Naive thymus-derived CD4-positive, alpha-beta T cell (primary cell): ENCODE results near the gene DPP6. TPM values are rescaled to one million over a fixed set of nuclear protein-coding genes. Genes with fewer than 3 reads are reported as not detected.
"Not testable (repeated sequence)": the region's sequence is repeated elsewhere in the genome, so short reads cannot be mapped to it uniquely, and the experiment has no call there.

ENCODE experiments used
- ATAC-seq: fragments of 150-1000 bp; cut with Tn5 transposase; 2 replicates; pipeline ENCODE4 v1.10.0; 2021; ENCODE audit warnings: mild to moderate bottlenecking, moderate library complexity
- CTCF ChIA-PET: fragments of 350-600 bp; sonication (Branson Sonifier 250); formaldehyde crosslinking; loops from one replicate; lab custom pipeline; 2021; ENCODE audit warnings: antibody characterized with exemption; lab: Charles Lee
- POLR2A ChIA-PET: fragments of 350-600 bp; sonication (Branson Sonifier 250); formaldehyde crosslinking; loops from one replicate; lab custom pipeline; 2021; ENCODE audit warnings: antibody characterized with exemption, inconsistent platforms; lab: Charles Lee
- DNase-seq, 9 donors: peaks; one replicate each; pipeline versions ENCODE4 v3.0.0 to v3.0.0-alpha.2; 2020 to 2022; ENCODE audit warnings: mixed read lengths in 1 of 9
- H3K27ac ChIP-seq: one replicate; pipeline ENCODE4 v1.7.0; 2013; ENCODE audit warnings: mild to moderate bottlenecking, low read depth, low read length, moderate library complexity
- H3K27me3 ChIP-seq, 2 donors: one replicate each; pipeline ENCODE4 v1.7.0; 2013; ENCODE audit warnings: low read length in 2 of 2, mild to moderate bottlenecking in 2 of 2, moderate library complexity in 2 of 2; ENCODE audit not compliant: control insufficient read depth in 2 of 2, insufficient read depth in 2 of 2
- H3K36me3 ChIP-seq, 3 experiments: 1 replicate in 2 of 3; 2 replicates in 1 of 3; pipeline ENCODE4 v1.7.0; 2013; ENCODE audit warnings: low read length in 3 of 3, mild to moderate bottlenecking in 3 of 3, moderate library complexity in 1 of 3; ENCODE audit not compliant: insufficient read depth in 3 of 3, control insufficient read depth in 2 of 3
- H3K4me1 ChIP-seq, 2 donors: one replicate each; pipeline ENCODE4 v1.7.0; 2013; ENCODE audit warnings: low read length in 2 of 2, mild to moderate bottlenecking in 2 of 2, moderate library complexity in 1 of 2; ENCODE audit not compliant: control insufficient read depth in 2 of 2, insufficient read depth in 2 of 2
- H3K4me3 ChIP-seq: 2 replicates; pipeline ENCODE4 v1.7.0; 2013; ENCODE audit warnings: mild to moderate bottlenecking, low read length
- H3K9me3 ChIP-seq, 3 experiments: 1 replicate in 2 of 3; 2 replicates in 1 of 3; pipeline ENCODE4 v1.7.0; 2013; ENCODE audit warnings: low read length in 3 of 3; ENCODE audit not compliant: control insufficient read depth in 2 of 3
- H3K27ac Mint-ChIP-seq, 9 donors: one replicate each; pipeline ENCODE4 v1.8.0; 2020 to 2022; ENCODE audit warnings: mixed read lengths in 9 of 9, mild to moderate bottlenecking in 8 of 9, moderate library complexity in 5 of 9, inconsistent platforms in 2 of 9
- H3K27me3 Mint-ChIP-seq, 5 donors: one replicate each; pipeline ENCODE4 v1.8.0; 2021 to 2022; ENCODE audit warnings: mixed read lengths in 5 of 5, mild to moderate bottlenecking in 1 of 5
- H3K36me3 Mint-ChIP-seq, 5 donors: one replicate each; pipeline ENCODE4 v1.8.0; 2020 to 2022; ENCODE audit warnings: mixed read lengths in 5 of 5, mild to moderate bottlenecking in 3 of 5, inconsistent platforms in 1 of 5
- H3K4me1 Mint-ChIP-seq, 7 donors: one replicate each; pipeline ENCODE4 v1.8.0; 2020 to 2022; ENCODE audit warnings: mixed read lengths in 7 of 7, mild to moderate bottlenecking in 3 of 7, inconsistent platforms in 1 of 7
- H3K4me3 Mint-ChIP-seq, 10 donors: one replicate each; pipeline ENCODE4 v1.8.0; 2020 to 2022; ENCODE audit warnings: mild to moderate bottlenecking in 10 of 10, mixed read lengths in 10 of 10, moderate library complexity in 6 of 10, inconsistent platforms in 2 of 10
- H3K9me3 Mint-ChIP-seq, 11 donors: one replicate each; pipeline ENCODE4 v1.8.0; 2020 to 2022; ENCODE audit warnings: mixed read lengths in 11 of 11, mild to moderate bottlenecking in 4 of 11, inconsistent platforms in 1 of 11, moderate library complexity in 1 of 11
- intact Hi-C, 2 donors: fragments of 100-400 bp; cut with micrococcal nuclease; formaldehyde crosslinking; loops; one replicate each; pipeline ENCODE4 v1.15.1; 2023
- polyA plus RNA-seq, 2 donors: library from polyadenylated mRNA; unstranded; fragments of 300-500 nt; fragmentation: Illumina TruSeq; gene quantifications; one replicate each; pipeline ENCODE4 v1.2.3, GENCODE V29; 2021
- total RNA-seq, 6 experiments: library from RNA in 5 of 6; stranded (reverse) in 5 of 6; gene quantifications; 1 replicate in 5 of 6; 2 replicates in 1 of 6; pipeline ENCODE4 v1.2.3 and lab custom pipeline; 2021 to 2026

The DPP6 gene
- total and polyA plus RNA-seq, 7 experiments from 2014 or later = not detected

- H3K27me3 ChIP-seq, H3K27ac ChIP-seq, DNase-seq, H3K4me3 Mint-ChIP-seq, H3K36me3 Mint-ChIP-seq, intact Hi-C loops, H3K36me3 ChIP-seq, H3K4me1 ChIP-seq, ATAC-seq, H3K4me3 ChIP-seq, H3K27ac Mint-ChIP-seq, CTCF ChIA-PET, H3K4me1 Mint-ChIP-seq, POLR2A ChIA-PET, H3K27me3 Mint-ChIP-seq: not testable (repeated sequence)
- peaks cover 0 to 22% (median 10%) of the 10 kb centered on the region in 11 donors for H3K9me3 Mint-ChIP-seq
- peaks cover 0 to 13% (median 0%) of the 10 kb centered on the region in 3 experiments for H3K9me3 ChIP-seq
These were observed 80.4 kb downstream of the DPP6 start for GRCh38 chr7:154132617-154133016.

GRCh38 chr7:154133703-154134277 is 81.6 kb downstream of the DPP6 start:
- CTCF ChIA-PET, DNase-seq, H3K36me3 Mint-ChIP-seq, H3K36me3 ChIP-seq, ATAC-seq, H3K4me3 ChIP-seq, H3K27me3 Mint-ChIP-seq, H3K4me3 Mint-ChIP-seq, POLR2A ChIA-PET, H3K4me1 ChIP-seq, H3K27ac ChIP-seq, H3K27ac Mint-ChIP-seq, intact Hi-C loops, H3K27me3 ChIP-seq, H3K4me1 Mint-ChIP-seq: not testable (repeated sequence)
- H3K9me3 ChIP-seq = peaks cover 0 to 13% (median 0%) of the 10 kb centered on the region in 3 experiments
- H3K9me3 Mint-ChIP-seq = peaks cover 0 to 22% (median 10%) of the 10 kb centered on the region in 11 donors

- H3K4me3 ChIP-seq, ATAC-seq, CTCF ChIA-PET, intact Hi-C loops, DNase-seq, H3K36me3 Mint-ChIP-seq, H3K27ac ChIP-seq, H3K27ac Mint-ChIP-seq, H3K36me3 ChIP-seq, H3K4me1 Mint-ChIP-seq, H3K27me3 ChIP-seq, H3K27me3 Mint-ChIP-seq, POLR2A ChIA-PET, H3K4me1 ChIP-seq, H3K4me3 Mint-ChIP-seq: not testable (repeated sequence)
- H3K9me3 ChIP-seq = peaks cover 0 to 13% (median 0%) of the 10 kb centered on the region in 3 experiments
- peaks cover 0 to 22% (median 10%) of the 10 kb centered on the region in 11 donors for H3K9me3 Mint-ChIP-seq
These were observed 82.5 kb downstream of the DPP6 start for GRCh38 chr7:154134698-154135097.

GRCh38 chr7:154135646-154136045 is 83.4 kb downstream of the DPP6 start:
- POLR2A ChIA-PET, H3K27me3 ChIP-seq, H3K36me3 ChIP-seq, H3K36me3 Mint-ChIP-seq, H3K4me3 ChIP-seq, H3K27ac ChIP-seq, intact Hi-C loops, H3K27me3 Mint-ChIP-seq, H3K4me1 Mint-ChIP-seq, ATAC-seq, H3K4me3 Mint-ChIP-seq, H3K4me1 ChIP-seq, CTCF ChIA-PET, DNase-seq: not testable (repeated sequence)
- peak overlapping the region in 1 of 9 donors; percentile 31 for H3K27ac Mint-ChIP-seq
- peaks cover 0 to 13% (median 0%) of the 10 kb centered on the region in 3 experiments for H3K9me3 ChIP-seq
- H3K9me3 Mint-ChIP-seq = peaks cover 0 to 22% (median 9%) of the 10 kb centered on the region in 11 donors

- H3K9me3 Mint-ChIP-seq, H3K27me3 ChIP-seq, H3K36me3 ChIP-seq, CTCF ChIA-PET, H3K9me3 ChIP-seq, H3K27ac ChIP-seq, H3K36me3 Mint-ChIP-seq, H3K4me1 ChIP-seq, H3K4me1 Mint-ChIP-seq, H3K4me3 Mint-ChIP-seq, intact Hi-C loops, H3K27me3 Mint-ChIP-seq, ATAC-seq, DNase-seq, H3K27ac Mint-ChIP-seq, H3K4me3 ChIP-seq, POLR2A ChIA-PET: not testable (repeated sequence)
These were observed 93.9 kb downstream of the DPP6 start for GRCh38 chr7:154145922-154146706.

- H3K27me3 Mint-ChIP-seq, H3K4me1 ChIP-seq, DNase-seq, H3K36me3 ChIP-seq, CTCF ChIA-PET, H3K4me3 ChIP-seq, H3K4me1 Mint-ChIP-seq, H3K4me3 Mint-ChIP-seq, POLR2A ChIA-PET, H3K27ac Mint-ChIP-seq, H3K9me3 Mint-ChIP-seq, ATAC-seq, H3K9me3 ChIP-seq, H3K27me3 ChIP-seq, H3K27ac ChIP-seq, H3K36me3 Mint-ChIP-seq, intact Hi-C loops: not testable (repeated sequence)
These were observed 94.5 kb downstream of the DPP6 start for GRCh38 chr7:154146707-154147038.
